Ishikawa (cell line): Measurements from ENCODE around the gene AKAP6.

ENCODE experiments used
- EGR1 ChIP-seq: IDR thresholded peaks from 2 replicates; pipeline ENCODE4 v1.6.1; 2012
- EP300 ChIP-seq: IDR thresholded peaks from 2 replicates; pipeline ENCODE4 v1.6.1; 2012; ENCODE audit warnings: borderline replicate concordance
- NFIC ChIP-seq: IDR thresholded peaks from 2 replicates; pipeline ENCODE4 v1.6.1; 2012
- TF ChIP-seq, protein P1 (sequence below): IDR thresholded peaks from 2 replicates; pipeline ENCODE4 v1.6.1; 2012

DNA sequence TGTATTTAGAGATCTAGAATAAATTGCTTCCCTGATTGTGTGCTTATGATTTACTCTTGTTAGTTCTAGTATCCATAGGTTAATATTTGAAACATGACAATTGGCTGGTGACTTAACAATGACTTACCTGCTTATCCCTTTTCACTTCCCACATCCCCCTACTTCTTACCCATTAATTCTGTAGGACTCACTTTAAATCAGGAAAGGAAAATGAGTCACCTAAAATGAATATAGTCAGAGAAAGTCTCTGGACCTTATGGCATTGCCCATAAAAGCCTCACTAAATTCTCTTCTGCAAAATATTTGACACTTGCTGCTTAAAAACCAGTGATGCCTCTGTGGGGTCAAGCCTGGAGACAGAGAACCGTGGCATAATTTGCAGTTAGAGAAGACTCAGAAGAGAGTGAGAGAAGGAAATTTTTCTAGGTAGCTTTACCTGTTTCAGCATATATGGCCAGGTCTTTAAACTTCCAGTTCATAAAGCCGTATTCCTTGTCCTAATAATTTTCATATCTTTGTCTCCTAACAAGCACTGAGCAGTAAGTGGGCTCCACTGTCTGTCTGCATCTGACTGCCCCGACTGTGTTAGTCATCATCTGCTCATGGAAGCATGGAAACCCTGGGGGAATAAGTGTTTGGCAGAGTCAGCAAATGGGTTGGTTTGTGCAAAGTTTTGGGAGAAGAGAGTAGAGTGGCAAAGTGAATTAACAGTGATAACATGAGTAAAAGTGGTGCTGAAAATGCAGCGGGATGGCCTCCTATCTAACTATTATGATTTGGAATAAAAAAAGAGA lies 294.4 kb downstream of the AKAP6 start:
- TF ChIP-seq EGR1 (no peak), NFIC (no peak), EP300 (no peak)
- TF ChIP-seq, protein P1, sequence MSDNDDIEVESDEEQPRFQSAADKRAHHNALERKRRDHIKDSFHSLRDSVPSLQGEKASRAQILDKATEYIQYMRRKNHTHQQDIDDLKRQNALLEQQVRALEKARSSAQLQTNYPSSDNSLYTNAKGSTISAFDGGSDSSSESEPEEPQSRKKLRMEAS = no peak
